ENCODE results near the gene ANKH. TPM values are rescaled to one million over a fixed set of nuclear protein-coding genes. Genes with fewer than 3 reads are reported as not detected.

ANKH gene
- polyA plus RNA-seq, 12 donors = 11.4 to 23.3 (median 14.1) TPM; not detected in 1

DNA sequence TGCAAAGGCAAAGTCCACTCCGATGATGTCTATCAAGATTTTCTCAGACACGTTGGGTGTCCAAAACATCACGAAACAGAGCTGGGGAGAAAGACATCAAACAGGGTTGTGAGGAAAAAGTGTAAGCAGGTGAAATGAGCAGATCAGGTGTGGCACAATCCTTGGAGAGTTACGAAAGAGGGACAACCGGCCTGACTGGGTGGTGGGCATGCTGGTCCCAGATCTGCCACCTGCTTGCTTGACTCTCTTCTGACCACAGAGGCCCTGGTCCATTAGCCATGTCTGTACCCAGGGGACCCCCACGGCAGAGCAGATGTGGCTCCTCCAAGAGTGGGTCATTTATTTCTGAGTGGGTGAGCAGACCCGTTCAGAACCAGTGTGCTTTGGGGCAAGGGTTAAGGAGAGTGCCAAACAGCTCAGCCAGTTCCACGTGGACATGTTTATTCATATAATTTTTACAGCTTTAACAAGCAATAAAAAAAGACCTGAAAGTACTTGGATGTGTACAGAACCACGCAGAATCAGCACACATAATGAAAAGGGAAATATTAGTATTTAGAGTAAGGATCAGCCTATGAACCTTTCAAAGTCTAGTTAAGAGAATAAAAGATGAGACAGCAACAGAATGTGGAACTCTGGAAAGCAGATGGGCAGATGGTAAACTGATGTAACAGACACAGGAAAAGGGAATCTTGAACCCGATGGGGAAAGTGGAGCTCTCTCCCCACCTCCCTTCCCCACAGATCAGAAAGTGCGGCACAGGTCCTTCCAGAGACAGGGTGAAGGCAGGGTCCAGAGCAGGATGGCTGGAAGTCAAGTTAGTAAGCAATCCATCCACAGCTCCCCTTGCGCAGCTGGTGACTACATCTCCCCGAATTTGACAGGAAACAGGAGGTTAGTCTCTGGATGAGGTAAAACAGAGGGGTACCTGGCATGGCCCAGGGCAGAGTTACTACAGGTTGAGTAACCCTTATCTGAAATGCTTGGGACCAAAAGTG lies 154.5 kb downstream of the ANKH start:
- DNase-seq = no peak

DNA sequence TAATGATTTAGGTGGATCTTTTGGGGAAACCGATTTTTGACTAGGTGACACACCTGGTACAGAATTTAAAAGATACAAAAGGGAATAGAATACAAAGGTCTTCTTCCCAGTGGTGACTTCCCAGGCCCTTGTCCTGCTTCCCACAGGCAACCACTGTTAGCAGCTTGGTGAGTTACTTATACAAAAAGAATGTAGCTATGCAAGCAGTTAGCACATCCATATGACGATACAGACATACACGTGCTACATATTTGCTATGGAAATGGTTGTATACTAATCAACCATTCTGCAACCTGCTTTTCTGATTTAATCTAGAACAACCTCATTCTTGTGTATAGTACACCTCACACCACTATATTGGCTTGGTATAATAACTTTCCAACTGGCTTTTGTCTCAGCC lies 156.1 kb downstream of the ANKH start:
- no peak for DNase-seq

GRCh38 chr5:14714706-14715105 lies 156.9 kb downstream of the ANKH start:
- DNase-seq = no peak

- DNase-seq = no peak
Measured at GRCh38 chr5:14713476-14714390, 157.8 kb downstream of the ANKH start.

DNA sequence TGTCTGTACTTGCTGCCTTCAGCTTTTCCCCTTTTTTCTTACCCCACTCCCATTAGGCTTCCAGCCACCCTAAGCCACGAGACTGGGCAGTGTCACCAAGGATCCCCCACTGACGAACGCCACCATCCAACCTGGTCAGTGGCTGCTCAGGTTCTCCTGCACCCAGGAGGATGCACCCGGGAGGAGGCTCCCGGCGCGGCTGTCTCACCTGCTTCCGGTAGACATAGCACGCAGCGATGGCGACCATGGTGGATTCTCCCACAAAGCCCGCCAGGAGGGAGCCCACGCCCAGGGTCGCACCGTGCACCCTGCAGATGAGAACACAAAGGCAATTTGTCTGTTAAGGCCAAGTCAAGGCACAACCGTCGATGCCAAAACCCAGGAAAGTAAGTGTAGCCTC lies 158.9 kb downstream of the ANKH start:
- no peak for DNase-seq

DNA sequence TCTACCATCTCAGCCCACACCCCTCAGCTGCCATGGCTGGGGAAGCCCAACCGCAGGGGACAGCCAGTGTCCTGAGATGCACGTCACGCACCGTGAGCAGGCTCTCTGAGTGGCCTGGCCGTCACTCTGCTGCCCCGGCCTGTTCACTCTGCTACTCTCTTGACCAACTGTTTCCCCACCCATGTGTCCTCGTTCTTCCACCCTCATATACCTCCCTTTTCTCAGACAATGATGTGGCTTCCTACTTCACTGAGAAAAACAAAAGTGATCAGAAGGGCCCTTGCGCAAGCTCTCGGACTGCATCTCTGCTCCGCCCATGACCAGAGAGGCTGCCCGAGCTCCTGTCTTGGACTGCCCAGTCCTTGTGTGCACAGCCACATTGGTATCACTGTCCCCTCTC lies 159.4 kb downstream of the ANKH start:
- no peak for DNase-seq

DNA sequence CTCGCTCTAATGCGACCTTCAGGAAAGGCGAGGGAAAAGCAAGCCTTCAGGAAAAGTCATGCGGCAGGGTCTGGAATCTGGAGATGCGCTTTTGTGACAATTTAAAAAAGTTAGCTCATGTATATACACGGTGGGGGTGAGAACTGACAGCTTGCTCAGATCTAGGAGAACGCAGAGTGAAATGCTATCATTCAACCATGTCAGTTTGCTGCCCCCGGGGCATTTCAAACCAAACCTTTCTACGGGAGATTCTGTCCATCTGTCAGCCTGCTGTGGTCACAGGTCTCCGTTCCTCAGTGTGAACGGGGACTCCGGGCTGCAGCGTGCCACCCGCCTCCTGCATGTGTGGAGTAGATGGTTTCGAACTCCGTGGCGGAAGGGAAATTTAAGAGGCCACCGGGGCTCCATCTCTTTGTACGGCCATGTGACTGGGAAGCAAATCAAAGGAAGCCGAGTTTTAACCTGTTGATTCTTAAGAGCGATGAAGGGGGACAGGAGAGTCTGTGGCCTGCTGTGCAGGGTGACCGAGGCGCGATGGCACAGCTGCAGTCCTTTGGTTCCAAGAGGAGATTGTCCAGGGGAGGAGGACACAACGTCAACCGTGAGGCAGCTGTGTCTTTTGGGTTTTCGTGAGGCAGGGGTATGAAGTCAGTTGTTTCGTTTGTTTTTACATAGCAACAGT lies 161.1 kb downstream of the ANKH start:
- no peak for DNase-seq

- no peak for DNase-seq
Measured at GRCh38 chr5:14708551-14708950, 163.0 kb downstream of the ANKH start.

GRCh38 chr5:14707811-14708390 lies 163.7 kb downstream of the ANKH start:
- DNase-seq = no peak

DNA sequence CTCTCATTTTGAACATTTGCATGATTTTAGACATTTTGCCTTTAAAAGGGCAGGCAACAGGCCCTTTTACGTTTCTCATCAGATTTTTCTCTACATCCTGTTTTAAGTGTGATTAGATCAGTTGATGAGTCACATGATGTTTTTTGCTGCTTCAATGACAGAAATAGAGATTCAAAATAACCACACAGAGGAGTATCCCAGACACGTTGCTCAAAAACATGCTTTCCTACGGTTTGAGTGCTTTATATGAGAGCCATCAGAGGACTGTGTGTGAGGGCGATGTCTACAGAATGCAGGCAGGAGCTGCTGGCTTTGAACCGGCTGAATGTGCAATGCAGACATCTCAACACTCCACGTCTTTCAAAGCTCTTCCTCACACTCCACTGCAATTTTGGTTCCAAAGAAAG lies 165.0 kb downstream of the ANKH start:
- DNase-seq = no peak

GRCh38 chr5:14705556-14705955 lies 166.0 kb downstream of the ANKH start:
- DNase-seq = no peak

GRCh38 chr5:14702238-14702839 lies 169.2 kb downstream of the ANKH start:
- DNase-seq = no peak

DNA sequence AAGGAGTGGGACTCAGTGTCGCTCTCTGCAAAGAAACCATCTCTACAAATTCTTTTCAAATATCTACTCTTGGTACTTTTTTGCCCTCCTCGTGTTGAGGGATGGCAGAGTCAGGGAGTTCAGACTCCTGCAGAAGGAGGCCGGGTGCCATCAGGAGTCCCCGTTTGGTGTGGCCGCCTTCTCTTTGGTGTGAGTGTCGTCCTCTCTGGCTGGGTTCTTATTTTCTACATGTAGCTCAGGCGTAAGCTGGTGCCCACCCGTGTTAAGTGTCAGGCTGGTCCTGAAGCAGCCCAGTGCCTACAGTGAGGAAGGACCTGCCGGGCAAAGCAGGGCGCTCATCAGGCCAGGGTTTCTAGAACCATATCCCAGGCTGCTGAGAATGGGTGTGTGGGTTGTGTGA lies 170.0 kb downstream of the ANKH start:
- DNase-seq = no peak

- DNase-seq = no peak
Measured at GRCh38 chr5:14700478-14701436, 170.8 kb downstream of the ANKH start.

DNA sequence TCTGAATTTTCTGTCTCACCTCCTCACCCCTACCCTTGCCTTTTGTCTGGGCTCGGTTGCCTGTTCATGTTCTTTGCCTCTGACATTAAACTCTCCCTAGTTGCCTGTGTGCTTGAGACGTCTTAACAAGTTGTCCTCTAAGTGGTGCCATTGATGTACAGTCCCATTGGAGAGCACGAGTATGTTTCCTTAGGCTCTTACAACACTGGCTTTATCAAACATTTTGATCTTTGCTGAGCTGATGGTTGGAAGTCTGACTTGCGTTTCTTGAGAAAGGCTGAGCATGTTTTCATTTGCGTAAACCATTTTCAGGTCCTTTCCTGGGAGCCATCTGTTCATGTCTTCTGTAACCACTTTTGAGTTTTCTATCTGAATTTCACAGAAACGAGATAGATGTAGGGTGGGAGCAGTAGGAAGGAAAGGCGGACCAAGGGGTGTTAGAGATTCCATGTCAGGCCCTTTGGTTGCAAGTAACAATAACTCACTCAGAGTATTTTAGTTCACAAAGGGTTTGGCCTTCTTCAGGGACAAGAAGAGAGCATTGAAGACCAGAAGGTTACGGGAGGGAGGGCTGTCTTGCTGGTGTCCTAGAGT lies 171.7 kb downstream of the ANKH start:
- DNase-seq = no peak

- no peak for DNase-seq
Measured at GRCh38 chr5:14699159-14699558, 172.4 kb downstream of the ANKH start.

DNA sequence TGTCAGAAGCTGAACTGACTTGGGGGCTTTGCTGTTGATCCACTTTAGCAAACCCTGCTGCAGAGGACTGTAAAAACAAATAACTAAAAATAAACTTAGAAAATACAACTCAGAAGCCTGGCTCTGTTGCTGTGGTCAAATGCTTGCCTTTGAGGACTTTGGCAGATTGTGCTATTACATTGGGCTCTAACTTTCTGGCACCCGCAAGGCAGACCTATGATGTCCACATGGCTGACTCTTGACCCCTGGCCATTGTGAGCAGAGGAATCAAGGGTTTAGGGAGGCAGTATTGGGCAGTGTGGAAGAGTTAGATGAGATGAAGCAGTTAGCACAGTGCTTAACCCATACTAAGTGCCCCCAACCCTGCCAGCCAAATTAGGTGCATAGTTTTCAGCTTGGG lies 173.1 kb downstream of the ANKH start:
- DNase-seq = no peak

- DNase-seq = no peak
Measured at GRCh38 chr5:14696851-14697250, 174.7 kb downstream of the ANKH start.

- no peak for DNase-seq
Measured at GRCh38 chr5:14696057-14696456, 175.5 kb downstream of the ANKH start.

GRCh38 chr5:14695152-14695551 lies 176.4 kb downstream of the ANKH start:
- no peak for DNase-seq
